Measurements from ENCODE around the gene AGPS.
"Not testable (repeated sequence)": the region's sequence is repeated elsewhere in the genome, so short reads cannot be mapped to it uniquely, and the experiment has no call there.

The AGPS gene

GRCh38 chr2:177392373-177393202, at the start of gene AGPS:
Gene AGPS (plus strand): TSS chr2:177392773. CDS start chr2:177392790, 17 bp downstream.
- peak; percentile 67 for DNase-seq

DNA sequence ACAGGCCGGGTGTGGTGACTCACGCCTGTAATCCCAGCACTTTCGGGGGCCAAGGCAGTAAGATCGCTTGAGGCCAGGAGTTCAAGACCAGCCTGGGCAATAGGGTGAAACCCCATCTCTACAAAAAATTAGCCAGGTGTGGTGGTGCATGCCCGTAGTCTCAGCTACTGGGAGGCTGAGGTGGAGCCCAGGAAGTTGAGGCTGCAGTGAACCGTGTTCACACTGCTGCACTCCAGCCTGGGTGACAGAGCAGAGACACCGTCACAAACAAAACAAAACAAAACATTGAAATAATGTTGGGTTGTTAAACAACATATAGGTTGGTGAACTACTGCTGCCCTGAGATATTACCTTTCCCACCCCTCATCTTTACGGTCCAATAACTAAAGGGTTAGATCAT, 48.8 kb upstream of the AGPS start:
- no peak for DNase-seq

DNA sequence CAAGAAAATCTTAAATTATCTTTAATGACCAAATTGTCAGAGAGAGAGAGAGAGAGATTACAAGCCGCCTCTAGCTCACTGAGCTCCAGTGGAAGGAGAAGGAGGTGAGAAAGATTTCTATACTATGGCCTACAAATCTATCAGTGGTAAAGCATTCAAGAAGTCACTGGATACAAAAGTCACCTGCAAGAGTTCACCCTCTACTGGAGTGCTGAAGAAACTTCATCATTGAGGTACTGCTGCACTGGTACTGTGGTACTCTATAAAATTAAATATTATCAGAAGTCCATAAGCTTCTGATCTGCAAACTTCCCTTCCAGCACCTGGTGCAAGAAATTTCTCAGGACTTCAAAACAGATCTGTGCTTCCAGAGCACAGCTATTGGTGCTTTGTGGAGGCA, 48.3 kb upstream of the AGPS start:
- no peak for DNase-seq

GRCh38 chr2:177346192-177346591, 46.4 kb upstream of the AGPS start:
- no peak for DNase-seq

GRCh38 chr2:177347570-177347969, 45.0 kb upstream of the AGPS start:
- DNase-seq: no peak

DNA sequence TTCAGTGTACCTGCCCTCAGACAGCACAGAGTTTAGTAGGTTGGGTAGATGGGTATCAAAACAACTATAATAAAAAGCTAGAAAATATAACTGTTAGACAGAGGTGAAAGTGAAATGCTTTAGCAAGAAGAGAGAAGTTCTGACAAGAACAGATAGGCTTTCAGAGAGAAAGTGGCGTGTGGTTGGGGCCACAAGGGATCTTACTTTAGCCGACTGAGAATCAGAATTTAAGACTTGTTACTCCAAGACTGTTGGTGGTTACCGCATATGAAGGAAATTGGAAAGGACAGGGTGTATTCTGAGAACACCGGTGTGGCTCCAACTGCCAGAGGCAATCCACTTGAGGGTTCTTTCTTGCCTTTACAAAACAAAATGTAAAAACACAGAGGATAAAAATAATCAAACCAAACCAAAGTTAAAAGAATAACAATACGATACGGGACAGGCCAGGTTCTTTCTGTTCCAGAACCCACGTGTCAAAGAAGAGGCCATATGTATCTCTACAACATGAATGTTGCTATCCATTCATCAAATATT, 44.4 kb upstream of the AGPS start:
- no peak for DNase-seq

GRCh38 chr2:177348733-177349693, 43.6 kb upstream of the AGPS start:
- DNase-seq: no peak

DNA sequence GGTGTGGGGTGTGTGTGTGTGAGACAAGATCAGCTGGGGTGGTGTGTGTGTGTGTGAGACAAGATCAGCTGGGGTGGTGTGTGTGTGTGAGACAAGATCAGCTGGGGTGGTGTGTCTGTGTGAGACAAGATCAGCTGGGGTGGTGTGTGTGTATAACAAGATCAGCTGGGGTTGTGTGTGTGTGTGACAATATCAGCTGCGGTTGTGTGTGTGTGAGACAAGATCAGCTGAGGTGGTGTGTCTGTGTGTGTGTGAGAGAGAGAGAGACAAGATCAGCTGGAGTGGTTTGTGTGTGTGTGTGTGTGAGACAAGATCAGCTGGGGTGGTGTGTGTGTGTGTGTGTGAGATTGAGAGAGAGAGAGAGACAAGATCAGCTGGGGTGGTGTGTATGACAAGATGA, 41.9 kb upstream of the AGPS start:
- DNase-seq: not testable (repeated sequence)

- not testable (repeated sequence) for DNase-seq
Observed at GRCh38 chr2:177351121-177351520, 41.5 kb upstream of the AGPS start.

GRCh38 chr2:177352441-177353186, 40.0 kb upstream of the AGPS start:
- DNase-seq: no peak

DNA sequence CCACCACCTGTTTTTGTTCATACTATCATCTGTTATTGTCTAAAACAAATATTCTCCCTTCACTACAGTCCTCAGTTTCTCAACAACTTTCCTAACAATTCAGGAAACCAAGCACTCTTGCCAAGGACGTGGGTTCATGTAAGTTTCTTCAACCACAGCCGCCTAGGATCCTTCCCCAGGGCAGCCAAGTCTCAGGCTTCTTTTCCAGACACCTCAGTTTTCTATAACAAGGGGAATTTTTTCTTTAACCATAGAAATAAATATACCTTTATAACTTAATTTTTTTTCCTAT, 39.4 kb upstream of the AGPS start:
- peak; percentile 44 for DNase-seq

- not testable (repeated sequence) for DNase-seq
Observed at GRCh38 chr2:177354541-177354940, 38.0 kb upstream of the AGPS start.

DNA sequence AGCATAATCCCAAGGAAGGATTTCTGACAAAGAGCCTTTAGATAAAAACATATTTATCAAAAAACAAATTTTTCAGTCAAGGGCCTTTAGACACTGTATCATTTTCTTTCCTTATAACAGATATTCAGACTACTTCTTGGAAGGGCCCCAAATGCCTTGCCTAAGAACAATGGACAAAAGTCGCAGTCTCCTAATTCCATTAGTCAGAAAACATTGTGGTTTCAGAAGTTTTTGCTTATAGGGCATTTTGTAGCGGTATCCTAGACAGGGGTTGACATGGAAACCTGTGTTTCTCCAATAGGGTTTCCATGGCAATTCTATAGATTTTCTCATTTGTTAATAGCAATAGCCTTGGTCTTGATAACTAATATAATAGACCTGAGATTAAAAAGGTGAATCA, 36.7 kb upstream of the AGPS start:
- peak; percentile 37 for DNase-seq

DNA sequence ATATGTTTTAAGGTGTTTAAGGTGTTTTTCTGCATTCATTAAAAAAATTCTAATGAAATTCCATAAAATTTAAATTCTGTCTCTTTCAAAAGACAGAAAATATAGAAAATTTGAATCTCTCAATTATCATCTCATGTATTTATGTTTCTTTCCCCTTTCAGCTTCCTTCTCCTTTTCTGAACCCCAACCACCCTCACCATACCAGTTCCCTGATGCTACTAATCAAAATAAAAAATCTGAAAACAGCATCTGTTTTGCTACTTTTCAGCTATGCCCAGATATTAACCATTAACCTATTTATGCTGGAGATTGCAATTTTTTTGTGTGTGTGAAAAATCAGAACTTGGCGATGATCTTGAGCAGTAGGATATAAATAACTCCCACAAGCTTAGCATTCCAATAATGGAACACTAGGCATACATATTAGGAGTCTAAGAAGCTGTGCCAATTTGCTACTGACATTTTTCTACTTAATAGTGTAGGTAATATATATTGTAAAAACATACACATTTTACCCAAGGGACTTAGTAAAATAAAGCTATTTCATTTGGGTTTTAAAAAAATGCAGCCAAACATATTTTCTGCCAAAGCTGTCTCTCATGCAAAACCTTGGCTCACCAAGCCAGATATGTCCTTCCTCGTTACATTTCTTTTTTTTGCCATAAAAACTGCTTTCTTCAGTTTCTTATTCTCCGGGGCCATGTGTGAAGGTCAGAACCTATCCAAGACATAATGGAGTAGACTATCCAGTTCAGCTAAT, 32.6 kb upstream of the AGPS start:
- DNase-seq: peak; percentile 38

DNA sequence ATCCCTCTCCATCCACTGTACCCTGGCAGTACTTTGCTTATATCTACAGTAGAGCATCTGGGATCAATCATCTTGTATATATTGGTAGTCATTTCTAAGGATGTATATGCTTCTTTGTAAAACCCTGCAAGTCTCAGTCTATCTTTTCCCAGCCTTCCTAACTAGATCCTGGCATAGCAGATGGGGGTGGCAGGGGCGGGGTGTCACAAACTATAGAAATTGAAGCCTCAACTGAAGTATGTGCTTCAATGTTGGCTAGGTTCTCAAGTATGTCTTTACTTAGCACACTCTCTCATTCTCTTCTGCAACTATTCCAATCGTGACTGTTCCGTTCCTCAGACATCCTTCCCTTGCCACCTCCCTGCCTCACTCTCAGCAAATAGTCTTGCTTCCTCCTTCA, 30.1 kb upstream of the AGPS start:
- no peak for DNase-seq

- no peak for DNase-seq
Observed at GRCh38 chr2:177363332-177363731, 29.2 kb upstream of the AGPS start.

DNA sequence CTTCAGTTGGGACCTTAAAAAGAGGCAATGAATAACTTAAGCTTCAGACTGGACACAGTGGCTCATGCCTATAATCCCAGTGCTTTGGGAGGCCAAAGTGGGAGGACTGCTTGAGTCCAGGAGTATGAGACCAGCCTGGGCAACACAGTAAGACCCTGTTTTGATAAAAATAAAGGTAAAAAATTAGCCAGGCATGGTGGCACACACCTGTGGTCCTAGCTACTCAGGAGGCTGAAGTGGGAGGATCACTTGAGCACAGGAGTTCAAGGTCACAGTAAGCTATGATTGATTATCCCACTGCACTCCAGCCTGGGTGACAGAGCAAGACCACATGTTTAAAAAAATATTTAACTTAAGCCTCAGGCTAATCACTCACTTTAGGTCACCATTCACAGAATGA, 26.8 kb upstream of the AGPS start:
- DNase-seq: not testable (repeated sequence)

- not testable (repeated sequence) for DNase-seq
Observed at GRCh38 chr2:177368023-177368422, 24.6 kb upstream of the AGPS start.

DNA sequence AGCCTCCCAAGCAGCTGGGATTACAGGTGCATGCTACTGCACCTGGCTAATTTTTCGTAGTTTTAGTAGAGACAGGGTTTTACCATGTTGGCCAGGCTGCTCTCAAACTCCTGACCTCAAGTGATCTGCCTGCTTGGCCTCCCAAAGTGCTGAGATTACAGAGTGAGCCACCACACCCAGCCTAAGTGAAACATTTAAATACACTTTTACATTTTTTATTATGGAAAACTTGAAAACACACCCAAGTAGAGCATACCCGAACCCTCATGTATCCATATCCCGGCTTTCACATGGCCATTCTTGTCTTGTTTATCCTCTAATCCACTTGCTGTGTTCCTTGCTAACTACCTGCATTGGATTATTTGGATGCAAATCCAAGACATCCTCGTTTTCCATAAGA, 13.2 kb upstream of the AGPS start:
- no peak for DNase-seq

- DNase-seq: no peak
Observed at GRCh38 chr2:177380181-177380580, 12.4 kb upstream of the AGPS start.

DNA sequence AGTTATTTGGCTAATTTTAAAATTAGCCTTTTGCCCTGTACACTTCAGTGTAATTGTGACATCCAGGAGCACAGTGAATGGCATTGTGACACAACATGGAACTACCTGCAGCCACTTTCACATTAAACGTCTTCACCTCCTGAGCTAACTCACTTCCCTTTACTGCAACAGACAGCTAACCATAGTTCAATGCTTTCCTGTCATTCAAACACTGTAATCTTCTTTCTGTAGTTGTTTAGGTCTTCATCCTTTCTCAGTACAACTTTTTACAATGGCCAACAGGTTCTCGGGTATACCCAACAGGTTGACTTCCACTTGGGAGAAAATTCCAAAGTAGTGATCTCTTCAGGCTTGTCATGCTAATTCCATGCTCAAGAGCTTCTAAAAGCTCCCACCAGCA, 8.6 kb upstream of the AGPS start:
- DNase-seq: no peak

- no peak for DNase-seq
Observed at GRCh38 chr2:177385151-177385550, 7.4 kb upstream of the AGPS start.

All from fibroblast of skin of right biceps (primary cell).